H9 (cell line): ENCODE results near the gene CD93. TPM values are rescaled to one million over a fixed set of nuclear protein-coding genes. Genes with fewer than 3 reads are reported as not detected.

ENCODE experiments used
- DNase-seq: peaks from one replicate; pipeline ENCODE4 v3.0.0-alpha.2; 2017
- H2AFZ ChIP-seq: one replicate; pipeline ENCODE4 v1.6.1; 2013; ENCODE audit warnings: mild to moderate bottlenecking, low read length, control low read depth, moderate library complexity
- H2AK5ac ChIP-seq: 2 replicates; pipeline ENCODE4 v1.6.1; 2013; ENCODE audit warnings: low read length, control low read depth, mixed read lengths; ENCODE audit not compliant: insufficient read length
- H2BK120ac ChIP-seq: one replicate; pipeline ENCODE4 v1.6.1; 2013; ENCODE audit warnings: low read depth, mild to moderate bottlenecking, low read length, control low read depth, inconsistent platforms; ENCODE audit not compliant: poor library complexity, severe bottlenecking
- H2BK12ac ChIP-seq: 2 replicates; pipeline ENCODE4 v1.6.1; 2013; ENCODE audit warnings: low read length, control low read depth, mixed read lengths, low read depth; ENCODE audit not compliant: insufficient read length
- H2BK15ac ChIP-seq: 2 replicates; pipeline ENCODE4 v1.6.1; 2013; ENCODE audit warnings: low read depth, low read length, control low read depth
- H2BK20ac ChIP-seq: one replicate; pipeline ENCODE4 v1.6.1; 2013; ENCODE audit warnings: low read depth, mild to moderate bottlenecking, low read length, control low read depth, inconsistent platforms; ENCODE audit not compliant: poor library complexity, severe bottlenecking
- H2BK5ac ChIP-seq: 2 replicates; pipeline ENCODE4 v1.6.1; 2013; ENCODE audit warnings: low read length, control low read depth, mixed read lengths; ENCODE audit not compliant: insufficient read length
- H3K14ac ChIP-seq: 2 replicates; pipeline ENCODE4 v1.6.1; 2013; ENCODE audit warnings: low read length, control low read depth; ENCODE audit not compliant: insufficient read depth
- H3K18ac ChIP-seq: 2 replicates; pipeline ENCODE4 v1.6.1; 2013; ENCODE audit warnings: low read depth, mild to moderate bottlenecking, mixed read lengths, low read length, control low read depth; ENCODE audit not compliant: insufficient read length
- H3K23ac ChIP-seq: 2 replicates; pipeline ENCODE4 v1.6.1; 2013; ENCODE audit warnings: low read length, control low read depth, mixed read lengths, low read depth; ENCODE audit not compliant: insufficient read length
- H3K23me2 ChIP-seq: 2 replicates; pipeline ENCODE4 v1.6.1; 2013; ENCODE audit warnings: low read depth, mild to moderate bottlenecking, mixed read lengths, low read length, control low read depth; ENCODE audit not compliant: insufficient read length, poor library complexity, severe bottlenecking
- H3K27ac ChIP-seq: 2 replicates; pipeline ENCODE4 v1.5.1; 2013; ENCODE audit warnings: low read length, control low read depth, mixed read lengths, low read depth; ENCODE audit not compliant: insufficient read length
- H3K27me3 ChIP-seq: 2 replicates; pipeline ENCODE4 v1.6.1; 2013; ENCODE audit warnings: low read length, control low read depth, inconsistent platforms; ENCODE audit not compliant: insufficient read depth
- H3K4ac ChIP-seq: 2 replicates; pipeline ENCODE4 v1.6.1; 2013; ENCODE audit warnings: low read depth, mild to moderate bottlenecking, control low read depth, inconsistent platforms, low read length, moderate library complexity
- H3K4me1 ChIP-seq: 2 replicates; pipeline ENCODE4 v1.6.1; 2013; ENCODE audit warnings: low read length, control low read depth, inconsistent platforms; ENCODE audit not compliant: insufficient read depth
- H3K4me2 ChIP-seq: 2 replicates; pipeline ENCODE4 v1.6.1; 2013; ENCODE audit warnings: low read length, control low read depth, mixed read lengths; ENCODE audit not compliant: insufficient read length, insufficient read depth
- H3K56ac ChIP-seq: 2 replicates; pipeline ENCODE4 v1.6.1; 2013; ENCODE audit warnings: low read depth, mild to moderate bottlenecking, mixed read lengths, low read length, control low read depth; ENCODE audit not compliant: insufficient read length
- H3K79me1 ChIP-seq: 2 replicates; pipeline ENCODE4 v1.6.1; 2013; ENCODE audit warnings: low read depth, mild to moderate bottlenecking, moderate library complexity, low read length, control low read depth, inconsistent platforms; ENCODE audit not compliant: insufficient read depth, poor library complexity, severe bottlenecking
- H3K79me2 ChIP-seq: 2 replicates; pipeline ENCODE4 v1.6.1; 2013; ENCODE audit warnings: low read length, control low read depth, inconsistent platforms; ENCODE audit not compliant: insufficient read depth
- H3K9ac ChIP-seq: 2 replicates; pipeline ENCODE4 v1.6.1; 2013; ENCODE audit warnings: low read length, control low read depth, mixed read lengths; ENCODE audit not compliant: insufficient read length; ENCODE audit errors: extremely low read depth
- H3K9me3 ChIP-seq: one replicate; pipeline ENCODE4 v1.6.1; 2013; ENCODE audit warnings: low read depth, low read length, inconsistent platforms; ENCODE audit not compliant: control insufficient read depth
- H3T11ph ChIP-seq: one replicate; pipeline ENCODE4 v1.6.1; 2013; ENCODE audit warnings: mild to moderate bottlenecking, low read length, control low read depth, inconsistent platforms
- H4K20me1 ChIP-seq: one replicate; pipeline ENCODE4 v1.6.1; 2013; ENCODE audit not compliant: control insufficient read depth, insufficient read length, insufficient read depth
- H4K5ac ChIP-seq: 2 replicates; pipeline ENCODE4 v1.6.1; 2013; ENCODE audit warnings: low read depth, mild to moderate bottlenecking, mixed read lengths, low read length, control low read depth; ENCODE audit not compliant: insufficient read length
- H4K8ac ChIP-seq: replicated peaks from 2 replicates; pipeline ENCODE4 v1.6.1; 2013; ENCODE audit warnings: low read length, control low read depth, mixed read lengths, low read depth; ENCODE audit not compliant: insufficient read length
- H4K91ac ChIP-seq: 2 replicates; pipeline ENCODE4 v1.6.1; 2013; ENCODE audit warnings: low read depth, mild to moderate bottlenecking, moderate library complexity, mixed read lengths, low read length, control low read depth; ENCODE audit not compliant: insufficient read length
- H3K27ac Mint-ChIP-seq, 3 experiments: 2 replicates in 2 of 3; 3 replicates in 1 of 3; pipeline ENCODE4 v1.8.0; 2020 to 2021; ENCODE audit warnings: mixed read lengths in 3 of 3, mild to moderate bottlenecking in 1 of 3, moderate library complexity in 1 of 3
- H3K27me3 Mint-ChIP-seq: 2 replicates; pipeline ENCODE4 v1.8.0; 2021; ENCODE audit warnings: low read depth, mild to moderate bottlenecking, moderate library complexity, mixed read lengths
- H3K36me3 Mint-ChIP-seq, 3 experiments: 2 replicates in 2 of 3; 3 replicates in 1 of 3; pipeline ENCODE4 v1.8.0; 2020 to 2021; ENCODE audit warnings: low read depth in 3 of 3, mixed read lengths in 3 of 3; ENCODE audit not compliant: insufficient read depth in 1 of 3
- H3K4me1 Mint-ChIP-seq, 2 experiments: 2 replicates each; pipeline ENCODE4 v1.8.0; 2020; ENCODE audit warnings: mixed read lengths in 2 of 2
- H3K4me3 Mint-ChIP-seq, 2 experiments: 2 replicates in 1 of 2; 3 replicates in 1 of 2; pipeline ENCODE4 v1.8.0; 2020 to 2021; ENCODE audit warnings: mild to moderate bottlenecking in 2 of 2, mixed read lengths in 2 of 2, moderate library complexity in 1 of 2
- H3K9me3 Mint-ChIP-seq, 2 experiments: 2 replicates in 1 of 2; 3 replicates in 1 of 2; pipeline ENCODE4 v1.8.0; 2020; ENCODE audit warnings: mild to moderate bottlenecking in 2 of 2, mixed read lengths in 2 of 2, moderate library complexity in 1 of 2
- CTCF ChIP-seq: fragments of 200-600 bp; sonication (generic); conservative IDR thresholded peaks from 3 replicates; pipeline ENCODE4 v1.8.0; 2021; ENCODE audit warnings: antibody characterized with exemption, mild to moderate bottlenecking
- WGBS: extraction: QIAGEN DNeasy Blood & Tissue Kit; methylation state at CpG from one replicate; pipeline ENCODE4 v1.1.7; 2013; ENCODE audit warnings: missing lambda C conversion rate, low lambda C conversion rate, mixed read lengths; ENCODE audit not compliant: insufficient read length; ENCODE audit errors: extremely low coverage; 5-methylcytosine and 5-hydroxymethylcytosine counted together
- total RNA-seq: library from RNA; stranded (reverse); gene quantifications from 2 replicates; pipeline ENCODE4 v1.2.1, GENCODE V29; 2021

The CD93 gene
- total RNA-seq, 1 experiment from 2014 or later = not detected

GRCh38 chr20:23048283-23049200 is 37.6 kb downstream of the CD93 start:
- H3K79me1 ChIP-seq = no peaks in the 10 kb centered on the region
- peak; percentile 70 for TF ChIP-seq CTCF
- DNase-seq = peak; percentile 80
- peaks cover 23 to 34% of the 10 kb centered on the region in 2 experiments for H3K4me1 Mint-ChIP-seq
- H2BK120ac ChIP-seq = no peak overlapping the region
- H3T11ph ChIP-seq = no peak overlapping the region
- no CpG with 5 or more reads among the region's 92 CpGs for WGBS
- no peak overlapping the region for H2BK5ac ChIP-seq
- H3K27ac ChIP-seq = no peak overlapping the region
- H3K27ac Mint-ChIP-seq = no peak overlapping the region
- H3K36me3 Mint-ChIP-seq = peaks cover 0 to 3% (median 1%) of the 10 kb centered on the region in 3 experiments; a peak in 2 of 7 replicates
- no peaks in the 10 kb centered on the region for H3K79me2 ChIP-seq
- no peak overlapping the region for H2BK12ac ChIP-seq
- H3K18ac ChIP-seq = no peak overlapping the region
- peaks cover 24% of the 10 kb centered on the region for H3K23me2 ChIP-seq
- H3K9ac ChIP-seq = no peak overlapping the region
- no peak overlapping the region for H4K91ac ChIP-seq
- no peak overlapping the region for H2AFZ ChIP-seq
- no peak overlapping the region for H2AK5ac ChIP-seq
- H2BK15ac ChIP-seq = no peak overlapping the region
- H4K5ac ChIP-seq = no peak overlapping the region
- peaks cover 26% of the 10 kb centered on the region; the same call in 1 of the 2 replicates for H3K27me3 ChIP-seq
- H3K27me3 Mint-ChIP-seq = peaks cover 100% of the 10 kb centered on the region
- peaks cover 2 to 4% of the 10 kb centered on the region in 2 experiments; a peak in 2 of 5 replicates for H3K9me3 Mint-ChIP-seq
- 0 out of 2 replicates have a peak, but pooled peaks cover 3% of the 10 kb centered on the region for H3K4me1 ChIP-seq
- H4K8ac ChIP-seq = no peak overlapping the region
- peak overlapping the region; percentile 66 for H3K4me2 ChIP-seq
- peak overlapping the region; percentile 72 to 81 for H3K4me3 Mint-ChIP-seq
- no peak overlapping the region for H3K56ac ChIP-seq
- no peak overlapping the region; the same call in 1 of the 2 replicates for H3K14ac ChIP-seq
- H3K23ac ChIP-seq = no peak overlapping the region
- no peak overlapping the region for H2BK20ac ChIP-seq
- no peak overlapping the region for H3K4ac ChIP-seq
- no peaks in the 10 kb centered on the region for H3K9me3 ChIP-seq
- no peaks in the 10 kb centered on the region for H4K20me1 ChIP-seq
